Stomach (tissue), 9 donors: ENCODE data around the gene UBE2O. TPM values are rescaled to one million over a fixed set of nuclear protein-coding genes. Genes with fewer than 3 reads are reported as not detected.

Source experiments
- DNase-seq, 2 donors: peaks; one replicate each; pipeline versions ENCODE4 v3.0.0 to v3.0.0-alpha.2; 2013 to 2019
- H3K27ac ChIP-seq, 5 donors: fragments of 200-600 bp in 4 of 5; sonication (generic) in 4 of 5; one replicate each; pipeline ENCODE4 v1.5.1; 2013 to 2019; ENCODE audit warnings: mild to moderate bottlenecking in 1 of 5, moderate library complexity in 1 of 5
- H3K27me3 ChIP-seq, 3 donors: fragments of 200-600 bp; sonication (generic); one replicate each; pipeline ENCODE4 v1.5.1; 2017 to 2019; ENCODE audit warnings: mixed run types in 1 of 3
- H3K36me3 ChIP-seq, 4 donors: fragments of 200-600 bp; sonication (generic); 1 replicate in 3 of 4; 2 replicates in 1 of 4; pipeline ENCODE4 v1.5.1; 2016 to 2019
- H3K4me1 ChIP-seq, 4 donors: fragments of 200-600 bp; sonication (generic); one replicate each; pipeline ENCODE4 v1.5.1; 2016 to 2019
- H3K4me3 ChIP-seq, 4 donors: fragments of 200-600 bp; sonication (generic) in 3 of 4; one replicate each; pipeline ENCODE4 v1.5.1; 2016 to 2019; ENCODE audit warnings: mild to moderate bottlenecking in 1 of 4
- H3K9me3 ChIP-seq, 4 donors: fragments of 200-600 bp; sonication (generic); one replicate each; pipeline ENCODE4 v1.5.1; 2016 to 2019
- EP300 ChIP-seq: sonication (generic); formaldehyde crosslinking; IDR thresholded peaks from one replicate; pipeline ENCODE4 v1.6.1; 2017; ENCODE audit warnings: antibody characterized with exemption
- POLR2A ChIP-seq, 4 donors: fragments of 450-650 bp; IDR thresholded peaks; one replicate each; pipeline ENCODE4 v1.6.1; 2016; ENCODE audit warnings: antibody characterized with exemption in 4 of 4, control low read depth in 2 of 4, mild to moderate bottlenecking in 1 of 4, moderate library complexity in 1 of 4
- POLR2AphosphoS5 ChIP-seq, 3 donors: sonication (generic); formaldehyde crosslinking; IDR thresholded peaks; one replicate each; pipeline ENCODE4 v1.6.1; 2016; ENCODE audit warnings: antibody characterized with exemption in 3 of 3
- WGBS, 5 donors: extraction: QIAGEN DNeasy Blood & Tissue Kit in 3 of 5; methylation state at CpG; one replicate each; pipeline versions ENCODE4 v1.1.5 to v1.1.7; 2013 to 2018; 5-methylcytosine and 5-hydroxymethylcytosine counted together
- intact Hi-C: fragments of 100-400 bp; cut with DNase I; formaldehyde crosslinking; loops from one replicate; pipeline ENCODE4 v1.15.1; 2023; ENCODE audit warnings: low total_unique reads
- polyA plus RNA-seq, 3 donors: library from polyadenylated mRNA; stranded (reverse); fragments of 200-250 nt; gene quantifications; one replicate each; pipeline ENCODE4 v1.2.3, GENCODE V29; 2013
- total RNA-seq, 5 donors: library from RNA; depleted of rRNA; stranded (reverse); fragments of >200 nt; gene quantifications; one replicate each; pipeline versions ENCODE4 v1.1.0 to v1.2.3, GENCODE V29; 2014 to 2016
- TF ChIP-seq, protein P1 (sequence below), 7 experiments: fragments of 450-650 bp in 4 of 7; fragments of 200-600 bp in 3 of 7; sonication (generic) in 3 of 7; IDR thresholded peaks; one replicate each; pipeline ENCODE4 v1.5.1; 2016 to 2019; ENCODE audit warnings: antibody characterized with exemption in 7 of 7, control low read depth in 2 of 7, mild to moderate bottlenecking in 1 of 7
- donor health status: healthy with polysubstance abuse.
- donor health status: Bipolar disorder and iron deficiency.
- donor health status: healthy.

The UBE2O gene
- total and polyA plus RNA-seq, 8 donors: 4.6 to 32.7 (median 11.9) TPM

DNA sequence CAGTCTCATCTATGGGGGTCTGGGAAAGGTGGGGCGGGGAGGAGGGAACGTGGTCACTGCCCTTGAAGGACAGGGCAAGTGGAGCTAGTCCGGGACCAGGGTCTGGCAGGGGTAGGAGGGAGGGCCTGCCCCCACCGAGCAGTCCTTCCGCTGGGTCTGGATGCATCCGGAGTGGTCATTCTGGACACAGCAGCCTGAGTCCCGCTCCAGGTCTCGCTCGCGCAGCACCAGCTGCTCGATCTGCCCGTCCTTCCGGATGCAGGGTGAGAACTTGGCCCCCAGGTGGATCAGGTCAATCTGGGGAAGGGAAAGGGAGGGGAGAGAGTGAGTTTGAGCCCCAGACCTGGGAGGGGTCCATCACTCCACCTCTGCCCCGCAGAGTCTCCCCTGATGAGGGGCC, 21.3 kb upstream of the UBE2O start:
- Histone ChIP-seq H3K4me1 (no peaks in the 10 kb centered on the region), H3K27me3 (no peaks in the 10 kb centered on the region), H3K9me3 (no peaks in the 10 kb centered on the region), H3K4me3 (no peak overlapping the region), H3K36me3 (peaks cover 5 to 83% (median 69%) of the 10 kb centered on the region in 4 donors), H3K27ac (no peak overlapping the region)
- intact Hi-C loops: no loop called here
- TF ChIP-seq EP300 (no peak), POLR2A (IDR thresholded peaks at IDR 0.05) (no peak), POLR2AphosphoS5 (IDR thresholded peaks at IDR 0.05) (no peak)
- TF ChIP-seq, protein P1, sequence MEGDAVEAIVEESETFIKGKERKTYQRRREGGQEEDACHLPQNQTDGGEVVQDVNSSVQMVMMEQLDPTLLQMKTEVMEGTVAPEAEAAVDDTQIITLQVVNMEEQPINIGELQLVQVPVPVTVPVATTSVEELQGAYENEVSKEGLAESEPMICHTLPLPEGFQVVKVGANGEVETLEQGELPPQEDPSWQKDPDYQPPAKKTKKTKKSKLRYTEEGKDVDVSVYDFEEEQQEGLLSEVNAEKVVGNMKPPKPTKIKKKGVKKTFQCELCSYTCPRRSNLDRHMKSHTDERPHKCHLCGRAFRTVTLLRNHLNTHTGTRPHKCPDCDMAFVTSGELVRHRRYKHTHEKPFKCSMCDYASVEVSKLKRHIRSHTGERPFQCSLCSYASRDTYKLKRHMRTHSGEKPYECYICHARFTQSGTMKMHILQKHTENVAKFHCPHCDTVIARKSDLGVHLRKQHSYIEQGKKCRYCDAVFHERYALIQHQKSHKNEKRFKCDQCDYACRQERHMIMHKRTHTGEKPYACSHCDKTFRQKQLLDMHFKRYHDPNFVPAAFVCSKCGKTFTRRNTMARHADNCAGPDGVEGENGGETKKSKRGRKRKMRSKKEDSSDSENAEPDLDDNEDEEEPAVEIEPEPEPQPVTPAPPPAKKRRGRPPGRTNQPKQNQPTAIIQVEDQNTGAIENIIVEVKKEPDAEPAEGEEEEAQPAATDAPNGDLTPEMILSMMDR (IDR thresholded peaks at IDR 0.05): no peak
- WGBS, 5 donors: 91 to 97% (median 95%) methylated on average over 14 of the region's 14 CpGs
- DNase-seq: no peak

DNA sequence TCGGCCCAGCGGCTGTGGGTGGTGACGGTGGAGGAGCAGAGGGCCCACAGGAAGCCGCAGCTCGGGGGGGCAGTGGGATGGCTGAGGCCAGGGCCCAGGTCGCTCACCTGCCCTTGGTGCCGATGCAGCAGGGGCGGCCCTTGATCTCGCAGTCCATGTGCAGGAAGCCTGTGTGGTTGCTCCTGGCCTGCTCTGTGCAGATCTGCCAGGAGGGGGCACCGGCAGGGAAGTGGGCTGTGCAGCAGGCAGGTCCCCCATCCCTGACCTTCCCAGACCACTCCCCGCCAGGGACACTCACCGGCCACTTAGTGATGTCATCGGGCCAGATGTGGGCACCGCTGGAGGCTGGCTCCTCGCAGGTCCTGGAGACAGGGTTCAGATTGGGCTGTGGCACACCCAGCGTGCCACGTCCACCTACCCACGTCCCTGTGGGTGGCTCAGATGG, 20.6 kb upstream of the UBE2O start:
- intact Hi-C loops: no loop called here
- TF ChIP-seq POLR2A (IDR thresholded peaks at IDR 0.05): no peak
- TF ChIP-seq, protein P1 (IDR thresholded peaks at IDR 0.05): peak in 3 of 7 experiments; percentile 3 to 6 (median 4)
- no peak for TF ChIP-seq EP300
- TF ChIP-seq POLR2AphosphoS5 (IDR thresholded peaks at IDR 0.05): no peak
- Histone ChIP-seq H3K27me3 (no peaks in the 10 kb centered on the region), H3K9me3 (no peaks in the 10 kb centered on the region), H3K27ac (no peak overlapping the region), H3K4me1 (no peaks in the 10 kb centered on the region), H3K36me3 (peaks cover 5 to 76% (median 62%) of the 10 kb centered on the region in 4 donors), H3K4me3 (no peak overlapping the region)
- 83 to 100% (median 88%) methylated on average over 1 to 18 of the region's 18 CpGs for WGBS, 5 donors
- DNase-seq: no peak

DNA sequence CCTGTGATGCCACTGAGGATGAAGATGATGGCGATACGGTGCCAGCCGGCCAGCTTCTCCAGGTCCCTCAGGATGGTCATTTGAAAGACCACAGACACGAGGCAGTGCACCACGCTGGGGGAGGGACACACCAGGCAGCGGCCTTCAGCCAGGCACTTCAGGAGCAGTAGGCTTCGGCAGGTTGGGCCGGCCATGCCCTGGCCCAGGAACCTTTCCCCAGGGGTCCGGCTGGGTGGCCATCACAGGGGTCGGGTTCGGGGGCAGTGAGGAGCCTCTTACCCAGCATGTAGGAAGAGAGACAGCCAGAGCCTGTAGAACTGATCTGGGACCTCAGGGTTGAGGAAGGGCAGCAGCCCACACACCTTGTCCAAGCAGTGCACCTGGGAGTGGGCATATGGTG, 19.8 kb upstream of the UBE2O start:
- no peak overlapping the region for H3K27ac ChIP-seq
- TF ChIP-seq POLR2AphosphoS5 (IDR thresholded peaks at IDR 0.05) (no peak), POLR2A (IDR thresholded peaks at IDR 0.05) (no peak), EP300 (no peak)
- TF ChIP-seq, protein P1 (IDR thresholded peaks at IDR 0.05): no peak
- H3K36me3 ChIP-seq: peaks cover 5 to 68% (median 56%) of the 10 kb centered on the region in 4 donors
- no peak overlapping the region for H3K4me3 ChIP-seq
- WGBS, 5 donors: 92 to 95% (median 94%) methylated on average over 6 to 11 of the region's 11 CpGs
- H3K9me3 ChIP-seq: no peaks in the 10 kb centered on the region
- H3K4me1 ChIP-seq: no peaks in the 10 kb centered on the region
- intact Hi-C loops: no loop called here
- no peak for DNase-seq
- H3K27me3 ChIP-seq: no peaks in the 10 kb centered on the region

DNA sequence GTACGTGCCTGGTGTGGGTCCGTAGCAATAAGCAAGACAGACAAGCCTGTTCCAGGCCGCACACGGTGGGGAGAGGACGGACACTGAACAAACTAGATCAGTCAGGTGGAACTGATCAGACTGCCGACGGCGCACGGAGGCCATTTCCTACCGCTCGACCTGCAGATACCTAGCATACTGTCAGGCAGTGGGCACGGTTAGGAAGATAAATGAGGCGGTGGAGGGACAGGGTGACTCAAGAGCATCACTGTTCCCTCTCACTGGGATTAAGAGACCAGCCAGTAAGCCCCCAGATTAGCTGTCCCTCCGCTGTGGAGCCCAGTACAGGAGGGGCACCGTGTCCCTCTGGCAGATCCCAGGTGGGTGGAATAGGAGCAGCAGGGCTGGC, 19.3 kb upstream of the UBE2O start:
- no peaks in the 10 kb centered on the region for H3K9me3 ChIP-seq
- TF ChIP-seq POLR2AphosphoS5 (IDR thresholded peaks at IDR 0.05) (no peak), EP300 (no peak), POLR2A (IDR thresholded peaks at IDR 0.05) (no peak)
- TF ChIP-seq, protein P1 (IDR thresholded peaks at IDR 0.05): no peak
- WGBS, 5 donors: 89 to 96% (median 91%) methylated on average over 15 of the region's 15 CpGs
- peaks cover 5 to 63% (median 56%) of the 10 kb centered on the region in 4 donors for H3K36me3 ChIP-seq
- H3K27ac ChIP-seq: no peak overlapping the region
- DNase-seq: no peak
- intact Hi-C loops: no loop called here
- H3K4me1 ChIP-seq: no peaks in the 10 kb centered on the region
- no peak overlapping the region for H3K4me3 ChIP-seq
- no peaks in the 10 kb centered on the region for H3K27me3 ChIP-seq
